GM12891 (cell line): ENCODE results near the gene DEPP1.

ENCODE experiments used
- PAX5 ChIP-seq: IDR thresholded peaks from 2 replicates; pipeline ENCODE4 v1.6.1; 2011; ENCODE audit warnings: low read length, moderate library complexity, mild to moderate bottlenecking; ENCODE audit not compliant: insufficient read depth, severe bottlenecking
- POLR2A ChIP-seq: IDR thresholded peaks from 2 replicates; pipeline ENCODE4 v1.6.1; 2011; ENCODE audit warnings: low read depth, low read length, control low read depth
- POLR2AphosphoS5 ChIP-seq: IDR thresholded peaks from 2 replicates; pipeline ENCODE4 v1.6.1; 2011; ENCODE audit warnings: low read depth, low read length, control low read depth
- POU2F2 ChIP-seq: IDR thresholded peaks from 2 replicates; pipeline ENCODE4 v1.6.1; 2011; ENCODE audit warnings: low read depth, mild to moderate bottlenecking, control low read depth, low read length, moderate library complexity
- SPI1 ChIP-seq: IDR thresholded peaks from 2 replicates; pipeline ENCODE4 v1.6.1; 2011; ENCODE audit warnings: low read depth, low read length, control low read depth
- TAF1 ChIP-seq: IDR thresholded peaks from 2 replicates; pipeline ENCODE4 v1.6.1; 2011; ENCODE audit warnings: low read depth, low read length, control low read depth

- TF ChIP-seq SPI1, result no peak
- no peak for TF ChIP-seq POLR2A
- TF ChIP-seq TAF1, result no peak
- no peak for TF ChIP-seq POLR2AphosphoS5
- TF ChIP-seq POU2F2, result no peak
- TF ChIP-seq PAX5, result no peak
Measured at GRCh38 chr10:44936314-44936975, 42.2 kb downstream of the DEPP1 start.
